ENCODE data around the gene MUC3A. TPM values are rescaled to one million over a fixed set of nuclear protein-coding genes. Genes with fewer than 3 reads are reported as not detected.
A peak's percentile ranks its signal among the peaks of the same experiment; 100 is the strongest.

MUC3A gene
- polyA plus RNA-seq, 4 donors: 0.24 to 0.69 (median 0.53) TPM

DNA sequence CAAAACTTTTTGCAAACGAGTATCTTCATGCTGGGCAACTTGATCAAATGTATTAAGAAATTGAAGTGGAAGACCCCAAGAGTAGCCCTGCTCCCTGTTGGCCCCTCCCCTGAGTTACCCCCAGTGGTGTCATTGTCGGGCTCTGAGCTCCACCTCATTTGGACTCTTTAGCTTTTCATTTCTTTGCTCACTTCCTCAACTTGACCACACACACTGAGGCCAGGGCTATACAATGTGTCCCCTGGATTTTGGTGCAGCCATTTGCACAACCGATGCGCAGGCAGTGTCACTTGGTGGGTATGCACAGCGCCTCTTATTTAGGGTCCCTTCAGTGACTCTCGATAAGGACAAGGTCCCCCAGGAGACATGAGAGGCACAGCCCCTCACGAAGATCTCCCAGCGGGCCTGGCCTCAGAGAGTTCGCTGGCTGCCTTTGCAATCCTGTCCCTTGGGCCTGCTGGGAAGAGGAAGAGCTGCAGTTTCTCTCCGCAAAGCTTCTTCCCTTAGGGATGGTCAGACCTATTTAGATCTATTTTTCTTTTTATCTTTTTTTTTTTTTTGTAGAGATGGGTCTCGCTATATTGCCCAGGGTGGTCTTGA, 2.5 kb upstream of the MUC3A start:
- no peak for DNase-seq (ENCODE audit: low read depth in 4 of 4, low spot score in 3 of 4)

DNA sequence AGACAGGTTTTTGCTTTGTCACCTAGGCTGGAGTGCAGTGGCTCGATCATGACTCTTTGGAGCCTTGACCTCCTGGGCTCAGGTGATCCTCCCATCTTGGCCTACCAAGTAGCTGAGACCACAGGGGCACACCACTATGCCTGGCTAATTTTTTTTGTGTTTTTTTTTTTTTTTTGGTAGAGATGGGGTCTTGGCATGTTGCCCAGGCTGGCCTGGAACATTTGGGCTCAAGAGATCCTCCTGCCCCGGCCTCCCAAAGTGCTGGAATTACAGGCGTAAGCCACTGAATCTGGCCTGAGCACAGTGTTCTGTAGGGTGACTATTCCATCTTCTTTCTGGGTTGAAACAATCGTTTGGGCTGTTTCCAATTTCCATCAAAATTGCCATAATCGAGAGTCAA, 1.5 kb upstream of the MUC3A start:
- DNase-seq (ENCODE audit: low read depth in 4 of 4, low spot score in 3 of 4): no peak

- no peak for DNase-seq (ENCODE audit: low read depth in 4 of 4, low spot score in 3 of 4)
Observed at GRCh38 chr7:100949933-100950443, 654 bp downstream of the MUC3A start.

- DNase-seq (ENCODE audit: low read depth in 4 of 4, low spot score in 3 of 4): no peak
Observed at GRCh38 chr7:100951172-100951571, 1.8 kb downstream of the MUC3A start.

DNA sequence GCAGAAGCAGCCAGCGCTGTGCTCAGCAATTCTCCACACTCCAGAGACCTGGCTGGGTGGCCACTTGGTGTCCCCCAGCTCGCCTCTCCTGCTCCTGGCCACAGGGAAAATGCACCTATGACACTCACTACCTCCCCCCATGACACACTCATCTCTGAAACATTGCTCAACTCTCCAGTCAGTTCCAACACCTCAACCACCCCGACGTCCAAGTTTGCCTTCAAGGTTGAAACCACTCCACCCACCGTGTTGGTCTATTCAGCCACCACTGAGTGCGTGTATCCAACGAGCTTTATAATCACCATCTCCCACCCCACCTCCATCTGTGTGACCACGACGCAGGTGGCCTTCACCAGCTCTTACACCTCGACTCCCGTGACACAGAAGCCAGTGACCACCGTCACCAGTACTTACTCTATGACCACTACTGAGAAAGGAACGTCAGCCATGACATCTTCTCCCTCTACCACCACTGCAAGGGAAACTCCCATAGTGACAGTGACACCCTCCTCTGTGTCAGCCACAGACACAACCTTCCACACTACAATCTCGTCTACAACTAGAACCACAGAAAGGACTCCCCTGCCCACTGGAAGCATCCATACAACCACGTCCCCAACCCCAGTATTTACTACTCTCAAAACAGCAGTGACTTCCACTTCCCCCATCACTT, 2.7 kb downstream of the MUC3A start:
- no peak for DNase-seq (ENCODE audit: low read depth in 4 of 4, low spot score in 3 of 4)

DNA sequence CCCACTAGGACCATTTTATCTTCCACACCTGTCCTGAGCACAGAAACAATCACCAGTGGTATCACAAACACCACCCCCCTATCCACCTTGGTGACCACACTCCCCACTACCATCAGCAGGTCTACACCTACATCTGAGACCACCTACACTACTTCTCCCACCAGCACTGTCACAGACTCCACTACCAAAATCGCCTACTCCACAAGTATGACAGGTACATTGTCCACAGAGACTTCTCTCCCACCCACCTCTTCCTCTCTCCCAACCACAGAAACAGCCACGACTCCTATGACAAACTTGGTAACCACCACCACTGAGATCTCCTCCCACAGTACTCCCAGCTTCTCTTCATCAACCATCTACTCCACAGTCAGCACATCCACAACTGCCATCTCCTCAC, 3.3 kb downstream of the MUC3A start:
- no peak for DNase-seq (ENCODE audit: low read depth in 4 of 4, low spot score in 3 of 4)

- no peak for DNase-seq (ENCODE audit: low read depth in 4 of 4, low spot score in 3 of 4)
Observed at GRCh38 chr7:100957832-100958421, 8.6 kb downstream of the MUC3A start.

DNA sequence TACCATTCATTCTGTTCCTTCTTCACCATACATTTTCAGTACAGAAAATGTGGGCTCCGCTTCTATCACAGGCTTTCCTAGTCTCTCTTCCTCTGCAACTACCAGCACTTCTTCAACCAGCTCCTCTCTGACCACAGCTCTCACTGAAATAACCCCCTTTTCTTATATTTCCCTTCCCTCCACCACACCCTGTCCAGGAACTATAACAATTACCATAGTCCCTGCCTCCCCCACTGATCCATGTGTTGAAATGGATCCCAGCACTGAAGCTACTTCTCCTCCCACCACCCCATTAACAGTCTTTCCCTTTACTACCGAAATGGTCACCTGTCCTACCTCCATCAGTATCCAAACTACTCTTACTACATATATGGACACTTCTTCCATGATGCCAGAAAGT, 10.6 kb downstream of the MUC3A start:
- no peak for DNase-seq (ENCODE audit: low read depth in 4 of 4, low spot score in 3 of 4)

GRCh38 chr7:100962537-100962936, 13.2 kb downstream of the MUC3A start:
- no peak for DNase-seq (ENCODE audit: low read depth in 4 of 4, low spot score in 3 of 4)

DNA sequence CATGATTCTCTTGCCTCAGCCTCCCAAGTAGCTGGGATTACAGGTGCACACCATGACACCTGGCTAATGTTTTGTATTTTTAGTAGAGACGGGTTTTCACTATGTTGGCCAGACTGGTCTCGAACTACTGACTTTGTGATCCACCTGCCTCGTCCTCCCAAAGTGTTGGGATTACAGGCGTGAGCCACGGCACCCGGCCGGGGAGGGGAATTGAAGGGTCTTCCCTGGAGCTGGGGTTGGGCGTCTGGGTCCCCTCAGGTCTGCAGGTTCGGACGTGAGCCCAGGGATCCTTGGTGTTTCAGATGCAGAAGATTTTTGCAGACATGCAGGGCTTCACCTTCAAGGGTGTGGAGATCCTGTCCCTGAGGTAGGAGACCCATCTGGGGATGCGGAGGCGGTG, 14.1 kb downstream of the MUC3A start:
- no peak for DNase-seq (ENCODE audit: low read depth in 4 of 4, low spot score in 3 of 4)

DNA sequence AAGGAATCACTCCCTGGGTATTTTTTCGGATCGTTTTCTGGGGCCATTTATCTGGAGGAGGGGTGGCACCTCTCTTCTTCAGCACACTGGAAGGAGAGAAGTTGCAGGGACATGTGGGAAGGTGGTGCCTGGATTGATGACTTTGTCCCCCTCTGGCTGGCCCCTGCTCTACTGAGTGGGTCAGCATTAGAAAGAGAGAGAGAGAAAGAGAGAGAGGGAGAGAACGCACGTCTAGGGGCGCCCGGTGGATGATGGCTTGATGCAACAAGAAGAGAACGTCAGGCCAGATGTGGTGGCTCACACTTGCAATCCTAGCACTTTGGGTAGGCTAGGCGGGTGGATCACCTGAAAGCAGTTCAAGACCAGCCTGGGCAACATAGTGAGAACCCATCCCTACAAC, 14.5 kb downstream of the MUC3A start:
- no peak for DNase-seq (ENCODE audit: low read depth in 4 of 4, low spot score in 3 of 4)

DNA sequence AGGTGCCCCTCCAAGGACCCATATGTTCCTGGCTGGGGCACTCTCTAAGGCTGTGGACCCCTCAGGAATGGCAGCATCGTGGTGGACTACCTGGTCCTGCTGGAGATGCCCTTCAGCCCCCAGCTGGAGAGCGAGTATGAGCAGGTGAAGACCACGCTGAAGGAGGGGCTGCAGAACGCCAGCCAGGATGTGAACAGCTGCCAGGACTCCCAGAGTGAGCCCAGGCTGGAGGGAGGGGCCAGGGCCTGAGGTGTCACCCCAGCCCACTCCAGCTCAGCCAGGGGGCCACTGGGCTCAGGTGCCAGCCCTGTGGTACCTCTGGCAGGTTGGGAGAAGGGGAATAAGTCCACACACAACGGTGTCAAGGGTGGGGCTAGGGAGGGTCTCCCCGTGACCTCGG, 15.3 kb downstream of the MUC3A start:
- no peak for DNase-seq (ENCODE audit: low read depth in 4 of 4, low spot score in 3 of 4)

GRCh38 chr7:100965045-100965722, 15.8 kb downstream of the MUC3A start:
- no peak for DNase-seq (ENCODE audit: low read depth in 4 of 4, low spot score in 3 of 4)

- DNase-seq (ENCODE audit: low read depth in 4 of 4, low spot score in 3 of 4): peak in 3 of 4 donors; percentile 36 to 66 (median 64)
Observed at GRCh38 chr7:100965723-100966541, 16.6 kb downstream of the MUC3A start.

GRCh38 chr7:100966542-100967291, 17.4 kb downstream of the MUC3A start:
- DNase-seq (ENCODE audit: low read depth in 4 of 4, low spot score in 3 of 4): no peak

GRCh38 chr7:100967292-100967863, 18.0 kb downstream of the MUC3A start:
- DNase-seq (ENCODE audit: low read depth in 4 of 4, low spot score in 3 of 4): no peak

DNA sequence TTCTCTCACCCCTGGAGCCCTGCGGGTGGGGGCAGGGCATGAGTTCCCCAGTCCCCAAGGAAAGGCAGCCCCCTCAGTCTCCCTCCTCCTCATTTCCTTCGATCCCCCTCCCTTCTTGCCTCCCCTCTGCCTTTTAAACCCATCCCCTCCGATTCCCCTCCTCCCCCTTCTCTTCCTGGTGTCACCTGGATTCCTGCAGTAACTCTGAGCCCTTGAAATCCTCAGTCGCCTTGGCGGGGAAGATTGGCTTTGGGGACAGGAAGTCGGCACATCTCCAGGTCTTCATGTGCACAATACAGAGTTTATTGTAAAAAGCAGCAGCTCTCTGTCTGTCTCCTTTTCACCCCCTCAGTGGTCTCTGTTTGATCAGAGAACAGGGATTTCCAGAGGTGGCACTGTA, 18.7 kb downstream of the MUC3A start:
- DNase-seq (ENCODE audit: low read depth in 4 of 4, low spot score in 3 of 4): no peak

DNA sequence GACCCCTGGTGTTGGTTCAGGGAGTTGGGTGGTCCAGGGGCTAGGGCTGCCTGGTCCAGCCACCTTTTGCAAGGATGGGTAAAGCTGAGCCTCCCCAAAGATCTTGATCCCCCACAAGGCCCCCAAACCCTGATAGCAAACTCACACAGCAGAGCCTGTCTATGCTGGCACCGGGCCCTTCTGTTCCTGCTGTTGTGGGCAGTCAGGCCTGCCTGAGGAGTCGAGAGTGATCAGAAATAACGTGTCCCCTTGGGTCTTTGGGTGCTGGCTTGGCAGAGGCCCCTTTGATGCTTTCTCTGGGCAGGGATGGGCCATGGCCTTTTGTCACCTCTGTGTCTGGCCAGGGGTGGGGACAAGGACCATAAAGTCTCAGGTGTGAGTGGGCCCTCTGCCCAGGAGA, 19.3 kb downstream of the MUC3A start:
- DNase-seq (ENCODE audit: low read depth in 4 of 4, low spot score in 3 of 4): no peak

DNA sequence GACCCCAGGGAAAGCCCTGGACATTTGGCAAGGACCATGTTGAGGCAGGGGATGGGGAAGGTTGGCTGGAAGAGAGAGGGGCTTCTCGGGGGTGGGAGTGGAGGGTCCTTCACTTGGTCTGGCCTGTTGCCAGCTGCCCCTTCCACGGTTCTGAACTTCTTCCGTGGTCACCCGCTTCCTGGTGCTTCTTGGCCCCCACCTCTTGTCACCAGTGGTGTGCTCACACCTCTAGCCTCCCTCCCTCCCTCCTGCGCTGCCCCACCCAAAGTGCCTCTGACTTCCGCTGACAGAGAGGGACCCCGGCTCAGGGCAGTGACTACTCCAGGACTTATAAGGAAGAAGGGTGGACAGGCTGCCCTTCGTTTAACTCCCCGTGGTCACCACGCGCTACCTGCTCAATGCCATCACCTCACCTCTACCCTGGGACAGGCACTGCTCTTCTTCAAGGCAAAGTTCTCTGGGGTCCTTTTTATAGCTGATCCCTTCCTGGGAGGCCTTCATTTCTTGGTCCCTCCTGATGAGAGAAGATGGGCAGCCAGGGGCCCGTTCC, 19.8 kb downstream of the MUC3A start, which contains the start of gene MUC12:
MUC12 (plus strand) TSS at position 500 of the 550 bp plus-strand sequence. CDS start 58 bp downstream, outside the sequence.
- no peak for DNase-seq (ENCODE audit: low read depth in 4 of 4, low spot score in 3 of 4)
